Femur (tissue), 1 donor: ENCODE results near the gene NPR3.

Source experiments
- DNase-seq: peaks from one replicate; pipeline ENCODE4 v3.0.0-alpha.2; 2017

Gene NPR3

GRCh38 chr5:32710550-32711361 is at the start of gene NPR3:
Gene NPR3 (plus strand): TSS chr5:32711321. CDS start chr5:32711777, 456 bp downstream.
- DNase-seq = peak; percentile 50

GRCh38 chr5:32664523-32664922 is 46.6 kb upstream of the NPR3 start:
- no peak for DNase-seq

GRCh38 chr5:32668552-32668951 is 42.6 kb upstream of the NPR3 start:
- DNase-seq = no peak

- DNase-seq = no peak
Observed at GRCh38 chr5:32673272-32673671, 37.8 kb upstream of the NPR3 start.

- DNase-seq = no peak
Observed at GRCh38 chr5:32677023-32677422, 34.1 kb upstream of the NPR3 start.

GRCh38 chr5:32678472-32678871 is 32.6 kb upstream of the NPR3 start:
- no peak for DNase-seq

- DNase-seq = no peak
Observed at GRCh38 chr5:32679218-32679617, 31.9 kb upstream of the NPR3 start.

- no peak for DNase-seq
Observed at GRCh38 chr5:32680183-32680582, 30.9 kb upstream of the NPR3 start.

GRCh38 chr5:32683125-32683524 is 28.0 kb upstream of the NPR3 start:
- DNase-seq = no peak

GRCh38 chr5:32684260-32684659 is 26.9 kb upstream of the NPR3 start:
- DNase-seq = no peak

- DNase-seq = no peak
Observed at GRCh38 chr5:32686799-32687498, 24.2 kb upstream of the NPR3 start.

GRCh38 chr5:32687499-32687831 is 23.7 kb upstream of the NPR3 start:
- peak; percentile 57 for DNase-seq

- no peak for DNase-seq
Observed at GRCh38 chr5:32690153-32690552, 21.0 kb upstream of the NPR3 start.

GRCh38 chr5:32690666-32691065 is 20.5 kb upstream of the NPR3 start:
- no peak for DNase-seq

- DNase-seq = no peak
Observed at GRCh38 chr5:32692036-32692746, 18.9 kb upstream of the NPR3 start.

- no peak for DNase-seq
Observed at GRCh38 chr5:32703957-32704356, 7.2 kb upstream of the NPR3 start.

- DNase-seq = no peak
Observed at GRCh38 chr5:32707418-32707997, 3.6 kb upstream of the NPR3 start.

- DNase-seq = no peak
Observed at GRCh38 chr5:32708949-32709348, 2.2 kb upstream of the NPR3 start.

GRCh38 chr5:32709750-32710549 is 1.2 kb upstream of the NPR3 start:
- peak; percentile 82 for DNase-seq

- no peak for DNase-seq
Observed at GRCh38 chr5:32711362-32711680, 200 bp downstream of the NPR3 start.

- DNase-seq = no peak
Observed at GRCh38 chr5:32711681-32712480, 760 bp downstream of the NPR3 start.
